Activated CD4-positive, alpha-beta T cell treated with anti-CD3 and anti-CD28 coated beads, Interleukin-2, amount 10 ng/mL, durations not matched to agents 7 days and 5 days (primary cell): ENCODE results near the gene ADGRV1. TPM values are rescaled to one million over a fixed set of nuclear protein-coding genes. Genes with fewer than 3 reads are reported as not detected.

ENCODE experiments used
- CTCF ChIA-PET: fragments of 350-600 bp; sonication (Branson Sonifier 250); formaldehyde crosslinking; loops from one replicate; lab custom pipeline; 2021; ENCODE audit warnings: antibody characterized with exemption; lab: Charles Lee
- POLR2A ChIA-PET: fragments of 350-600 bp; sonication (Branson Sonifier 250); formaldehyde crosslinking; loops from one replicate; lab custom pipeline; 2021; ENCODE audit warnings: antibody characterized with exemption; lab: Charles Lee
- DNase-seq: peaks from one replicate; pipeline ENCODE4 v3.0.0-alpha.2; 2020
- H3K27ac Mint-ChIP-seq: one replicate; pipeline ENCODE4 v1.8.0; 2021; ENCODE audit warnings: mild to moderate bottlenecking, moderate library complexity, mixed read lengths
- H3K27me3 Mint-ChIP-seq: one replicate; pipeline ENCODE4 v1.8.0; 2021; ENCODE audit warnings: mixed read lengths
- H3K36me3 Mint-ChIP-seq: one replicate; pipeline ENCODE4 v1.8.0; 2021; ENCODE audit warnings: low read depth, mixed read lengths
- H3K4me1 Mint-ChIP-seq: one replicate; pipeline ENCODE4 v1.8.0; 2021; ENCODE audit warnings: mixed read lengths
- H3K4me3 Mint-ChIP-seq: one replicate; pipeline ENCODE4 v1.8.0; 2021; ENCODE audit warnings: mild to moderate bottlenecking, moderate library complexity, mixed read lengths
- H3K9me3 Mint-ChIP-seq: one replicate; pipeline ENCODE4 v1.8.0; 2021; ENCODE audit warnings: mixed read lengths
- total RNA-seq, 2 experiments: library from RNA; stranded (reverse); gene quantifications; one replicate each; pipeline ENCODE4 v1.2.3, GENCODE V29; 2021

Gene ADGRV1
- total RNA-seq, 2 experiments from 2014 or later, result not detected

DNA sequence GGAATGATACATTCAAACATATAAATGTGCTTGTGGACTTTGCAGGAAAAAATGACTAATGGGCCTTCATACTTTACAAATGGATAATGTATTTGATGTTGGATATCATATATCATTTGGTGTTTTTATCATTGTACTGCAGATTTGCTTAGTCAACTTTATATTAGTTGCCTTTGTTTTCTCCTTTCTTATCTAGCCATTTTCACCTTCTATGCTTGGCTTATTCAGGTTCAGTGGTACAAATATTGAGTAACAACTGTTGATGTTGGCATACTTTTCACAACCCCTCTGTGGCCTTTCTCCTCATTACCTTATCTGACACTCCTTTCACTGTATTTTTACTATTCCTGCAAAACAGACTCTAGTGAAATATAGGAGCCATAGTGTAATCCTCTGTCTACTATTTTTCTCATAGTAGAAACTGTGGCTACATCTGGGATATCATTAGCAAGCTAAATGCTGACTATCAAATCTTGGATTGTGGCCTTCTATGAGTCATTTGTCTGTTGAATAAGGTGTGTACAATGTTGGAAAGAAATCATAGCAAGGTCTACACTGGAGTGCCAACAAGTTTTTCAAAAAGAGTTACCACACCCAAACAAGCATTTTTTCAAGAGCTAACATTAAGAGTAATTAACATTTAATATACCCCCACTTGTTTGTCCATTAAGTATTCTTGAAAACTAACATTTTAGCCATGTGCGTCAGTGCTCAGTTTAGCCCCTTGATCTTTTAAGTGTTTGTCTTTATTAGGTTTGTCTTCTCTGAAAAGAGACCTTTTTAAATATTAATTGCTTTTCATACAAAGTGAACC, 330.1 kb downstream of the ADGRV1 start:
- ChIA-PET POLR2A (no interaction called here), CTCF (interaction anchor here (1.1 kb wide), 1 partner anchor 9 kb away, joined by 3 read pairs; no protein-coding TSS in a partner anchor)
- H3K27ac Mint-ChIP-seq, result no peak overlapping the region
- H3K4me3 Mint-ChIP-seq, result no peak overlapping the region
- H3K4me1 Mint-ChIP-seq, result no peaks in the 10 kb centered on the region
- no peaks in the 10 kb centered on the region for H3K36me3 Mint-ChIP-seq
- DNase-seq, result no peak
- peaks cover 27% of the 10 kb centered on the region for H3K27me3 Mint-ChIP-seq
- no peaks in the 10 kb centered on the region for H3K9me3 Mint-ChIP-seq

DNA sequence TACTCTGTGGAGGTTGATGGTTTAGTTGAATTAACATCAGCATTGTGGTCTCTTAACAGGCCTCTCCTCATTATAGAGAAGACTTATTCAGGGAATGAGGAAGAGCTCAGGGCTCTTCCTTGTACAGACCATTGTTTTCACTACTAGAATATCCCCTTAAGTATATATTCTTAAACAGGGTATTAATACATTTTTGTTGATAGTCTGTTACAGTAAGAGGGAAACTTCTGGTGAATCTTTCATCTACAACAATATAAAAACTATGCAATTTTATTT, 330.7 kb downstream of the ADGRV1 start:
- H3K27ac Mint-ChIP-seq, result no peak overlapping the region
- H3K4me3 Mint-ChIP-seq, result no peak overlapping the region
- ChIA-PET CTCF (interaction anchor here (1.1 kb wide), 1 partner anchor 9 kb away, joined by 3 read pairs; no protein-coding TSS in a partner anchor), POLR2A (no interaction called here)
- H3K9me3 Mint-ChIP-seq, result no peaks in the 10 kb centered on the region
- no peak for DNase-seq
- H3K27me3 Mint-ChIP-seq, result peaks cover 22% of the 10 kb centered on the region
- H3K36me3 Mint-ChIP-seq, result no peaks in the 10 kb centered on the region
- H3K4me1 Mint-ChIP-seq, result no peaks in the 10 kb centered on the region

DNA sequence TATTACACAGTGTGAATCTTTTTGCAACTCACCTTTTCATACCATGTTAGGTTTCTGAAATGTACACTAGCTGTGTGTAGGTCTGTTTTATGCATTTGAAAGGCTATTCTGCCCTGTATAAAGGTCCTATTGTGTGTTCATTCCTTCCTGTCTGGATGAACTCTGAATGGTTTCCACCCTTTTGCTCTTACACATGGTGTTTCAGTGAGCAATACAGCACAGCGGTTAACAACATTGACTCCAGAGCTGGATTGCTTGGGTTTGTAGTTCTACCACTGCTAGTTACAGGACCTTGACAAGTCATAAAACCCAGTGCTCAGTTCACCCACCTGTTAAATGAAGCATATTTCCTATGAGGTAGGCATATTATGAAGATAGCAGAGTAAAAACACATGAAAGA, 331.6 kb downstream of the ADGRV1 start:
- no peaks in the 10 kb centered on the region for H3K9me3 Mint-ChIP-seq
- ChIA-PET POLR2A (no interaction called here), CTCF (interaction anchor here (1.1 kb wide), 1 partner anchor 10 kb away, joined by 3 read pairs; no protein-coding TSS in a partner anchor)
- H3K27me3 Mint-ChIP-seq, result peaks cover 22% of the 10 kb centered on the region
- H3K4me1 Mint-ChIP-seq, result no peaks in the 10 kb centered on the region
- no peak overlapping the region for H3K4me3 Mint-ChIP-seq
- DNase-seq, result no peak
- no peak overlapping the region for H3K27ac Mint-ChIP-seq
- H3K36me3 Mint-ChIP-seq, result no peaks in the 10 kb centered on the region

DNA sequence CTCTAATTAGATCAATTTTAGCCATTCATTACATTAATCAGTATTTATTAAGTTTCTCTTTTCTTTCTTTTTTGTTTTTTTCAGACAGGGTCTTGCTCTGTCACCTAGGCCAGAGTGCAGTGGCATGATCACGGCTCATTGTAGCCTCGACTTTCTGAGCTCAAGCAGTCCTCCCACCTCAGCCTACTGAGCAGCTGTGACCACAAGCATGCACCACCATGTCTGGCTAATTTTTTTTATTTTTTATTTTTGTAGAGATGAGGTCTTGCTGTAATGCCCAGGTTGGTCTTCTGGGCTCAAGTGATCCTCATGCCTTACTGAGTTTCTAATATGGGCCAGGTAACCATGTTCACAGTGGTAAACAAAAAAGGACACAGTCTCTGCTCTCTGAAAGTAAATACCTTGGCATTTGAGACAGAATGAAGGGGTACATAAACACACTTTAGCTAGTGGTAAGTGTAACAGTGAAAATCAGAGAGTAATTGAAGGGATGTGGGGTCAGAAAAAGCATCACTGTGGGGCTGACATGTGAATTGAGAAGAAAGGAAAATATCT, 336.3 kb downstream of the ADGRV1 start:
- Mint-ChIP-seq H3K9me3 (no peaks in the 10 kb centered on the region), H3K4me1 (no peaks in the 10 kb centered on the region), H3K4me3 (no peak overlapping the region), H3K27me3 (peaks cover 4% of the 10 kb centered on the region), H3K27ac (no peak overlapping the region), H3K36me3 (no peaks in the 10 kb centered on the region)
- ChIA-PET POLR2A (no interaction called here), CTCF (interaction anchor here (2.1 kb wide), 1 partner anchor 14 kb away, joined by 4 read pairs; no protein-coding TSS in a partner anchor)
- no peak for DNase-seq

DNA sequence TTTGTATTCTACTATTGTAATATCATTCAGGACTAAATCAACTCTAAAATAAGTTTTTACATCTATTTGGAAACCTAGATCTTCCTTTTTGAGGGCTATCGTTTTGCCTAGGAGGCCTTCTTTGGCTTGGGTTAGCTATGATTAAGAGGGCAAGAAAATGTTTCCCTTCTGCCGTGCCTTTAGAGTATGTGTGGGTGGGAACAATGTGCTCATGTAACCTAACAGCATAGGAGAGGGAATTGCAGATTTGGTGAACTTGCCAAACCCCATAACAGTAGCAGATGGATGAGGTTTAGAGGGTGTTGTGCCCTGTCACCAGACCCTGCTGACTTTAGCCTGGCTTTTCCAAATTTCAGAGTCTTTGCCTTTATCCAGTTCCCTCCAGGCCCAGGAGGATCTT, 339.0 kb downstream of the ADGRV1 start:
- H3K4me1 Mint-ChIP-seq, result no peaks in the 10 kb centered on the region
- no peaks in the 10 kb centered on the region for H3K36me3 Mint-ChIP-seq
- no peak for DNase-seq

DNA sequence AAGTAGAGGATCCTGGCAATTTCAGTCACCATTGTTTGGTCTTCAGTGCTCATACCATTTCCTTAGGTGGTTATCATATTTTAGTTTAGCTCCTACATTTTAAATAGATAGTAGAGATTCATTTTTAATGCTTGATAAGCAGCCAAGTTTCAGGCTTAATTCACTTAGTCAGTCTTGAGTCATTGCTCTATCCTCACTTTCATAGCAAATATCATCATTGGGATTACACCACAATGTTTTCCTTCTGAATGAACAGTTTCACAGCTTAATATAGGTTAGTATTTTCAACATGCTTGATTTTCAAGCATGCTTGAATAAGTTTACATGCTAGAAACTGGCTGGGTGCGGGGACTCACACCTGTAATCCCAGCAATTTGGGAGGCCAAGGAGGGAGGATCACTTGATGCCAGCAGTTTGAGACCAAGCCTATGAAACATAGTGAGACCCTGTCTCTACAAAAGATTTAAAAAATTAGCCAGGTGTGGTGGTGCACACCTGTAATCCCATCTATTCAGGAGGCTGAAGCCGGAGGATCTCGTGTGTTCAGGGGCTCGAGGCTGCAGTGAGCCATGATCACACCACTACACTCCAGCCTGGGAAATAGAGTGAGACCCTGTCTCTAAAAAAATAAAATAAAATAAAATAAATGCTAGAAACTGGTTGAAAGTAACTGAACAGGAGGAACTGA, 339.9 kb downstream of the ADGRV1 start:
- Mint-ChIP-seq H3K4me3 (no peak overlapping the region), H3K27me3 (peaks cover 3% of the 10 kb centered on the region), H3K9me3 (no peaks in the 10 kb centered on the region), H3K4me1 (no peaks in the 10 kb centered on the region), H3K27ac (no peak overlapping the region), H3K36me3 (no peaks in the 10 kb centered on the region)
- no peak for DNase-seq
- CTCF ChIA-PET, result no interaction called here
- POLR2A ChIA-PET, result no interaction called here

More for the DNA sequence above, 339.0 kb downstream of the ADGRV1 start:
- ChIA-PET POLR2A (no interaction called here), CTCF (no interaction called here)
- Mint-ChIP-seq H3K27me3 (peaks cover 7% of the 10 kb centered on the region), H3K4me3 (no peak overlapping the region), H3K9me3 (no peaks in the 10 kb centered on the region), H3K27ac (no peak overlapping the region)

DNA sequence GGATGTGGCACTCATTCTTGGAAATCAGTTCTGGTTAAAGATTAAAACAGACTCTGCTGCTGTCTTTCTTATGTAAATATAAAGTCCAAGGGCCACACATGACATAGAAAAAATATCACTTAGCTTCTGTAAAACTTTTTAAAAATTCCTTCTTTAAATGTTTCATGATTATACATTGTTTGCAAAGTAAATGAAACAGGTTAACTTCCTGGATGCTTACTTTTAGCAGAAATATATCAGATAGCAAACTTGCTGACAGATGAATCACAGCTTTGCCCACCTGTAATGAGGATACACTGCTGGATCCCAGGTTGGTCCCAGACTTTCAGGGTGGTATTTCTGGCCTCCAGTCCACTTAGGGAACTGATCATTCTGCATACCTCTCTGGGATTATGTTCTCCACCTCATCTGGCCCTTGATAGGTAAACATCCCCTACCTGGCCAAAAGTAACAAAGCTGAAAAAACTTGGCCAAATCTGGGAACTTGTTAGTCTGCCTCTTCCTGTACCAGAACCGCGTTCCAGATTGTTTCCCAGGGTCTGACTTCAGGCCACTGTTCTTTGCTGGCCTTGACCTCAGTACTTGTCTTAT, 340.5 kb downstream of the ADGRV1 start:
- peaks cover 3% of the 10 kb centered on the region for H3K27me3 Mint-ChIP-seq
- no peak overlapping the region for H3K4me3 Mint-ChIP-seq
- no peak overlapping the region for H3K27ac Mint-ChIP-seq
- CTCF ChIA-PET, result no interaction called here
- no peaks in the 10 kb centered on the region for H3K36me3 Mint-ChIP-seq
- POLR2A ChIA-PET, result no interaction called here
- no peaks in the 10 kb centered on the region for H3K9me3 Mint-ChIP-seq
- H3K4me1 Mint-ChIP-seq, result no peaks in the 10 kb centered on the region
- no peak for DNase-seq

DNA sequence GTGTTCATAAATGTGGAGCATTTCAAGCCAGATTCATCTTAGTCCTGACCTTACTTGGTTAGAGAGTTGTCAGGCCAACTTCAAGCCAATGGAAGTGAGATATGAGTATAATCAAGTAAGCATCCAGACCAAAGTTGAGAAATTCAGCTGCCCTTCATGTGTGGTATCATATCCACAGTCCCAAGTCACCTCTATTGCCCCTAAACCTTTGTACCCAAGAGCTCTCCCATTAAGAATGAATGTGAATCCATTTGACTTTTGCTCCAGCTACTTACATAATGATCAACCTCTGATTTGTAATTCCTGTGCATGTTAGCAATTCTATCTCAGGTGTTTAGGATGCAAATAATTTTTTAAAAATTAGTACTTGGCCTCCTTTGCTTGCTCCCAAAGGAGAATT, 342.7 kb downstream of the ADGRV1 start:
- no peaks in the 10 kb centered on the region for H3K36me3 Mint-ChIP-seq
- no peak overlapping the region for H3K4me3 Mint-ChIP-seq
- no peak overlapping the region for H3K27ac Mint-ChIP-seq
- peaks cover 13% of the 10 kb centered on the region for H3K27me3 Mint-ChIP-seq
- H3K4me1 Mint-ChIP-seq, result no peaks in the 10 kb centered on the region
- H3K9me3 Mint-ChIP-seq, result no peaks in the 10 kb centered on the region
- CTCF ChIA-PET, result no interaction called here
- POLR2A ChIA-PET, result no interaction called here
- DNase-seq, result no peak

DNA sequence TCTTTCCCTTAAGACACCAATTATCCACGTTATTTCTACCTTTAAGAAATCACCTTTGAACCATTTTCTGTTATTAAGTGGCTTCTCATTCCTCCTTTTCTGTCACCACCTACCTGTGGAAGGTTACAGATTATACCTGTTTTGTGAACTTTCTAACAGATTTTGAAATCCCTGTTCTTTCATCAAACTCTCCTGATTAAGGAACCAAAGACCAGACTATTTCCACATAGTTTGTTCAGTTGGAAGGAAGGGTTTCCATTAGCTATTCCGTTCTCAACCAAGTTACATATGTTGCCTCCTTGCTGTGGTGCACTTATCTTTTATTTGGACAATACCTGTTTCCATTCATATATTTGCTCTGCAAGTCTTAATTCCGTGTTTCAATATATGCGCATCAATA, 343.6 kb downstream of the ADGRV1 start:
- POLR2A ChIA-PET, result no interaction called here
- no peaks in the 10 kb centered on the region for H3K9me3 Mint-ChIP-seq
- H3K4me1 Mint-ChIP-seq, result no peaks in the 10 kb centered on the region
- peaks cover 15% of the 10 kb centered on the region for H3K27me3 Mint-ChIP-seq
- H3K4me3 Mint-ChIP-seq, result no peak overlapping the region
- no peak for DNase-seq
- CTCF ChIA-PET, result no interaction called here
- H3K36me3 Mint-ChIP-seq, result no peaks in the 10 kb centered on the region
- no peak overlapping the region for H3K27ac Mint-ChIP-seq

DNA sequence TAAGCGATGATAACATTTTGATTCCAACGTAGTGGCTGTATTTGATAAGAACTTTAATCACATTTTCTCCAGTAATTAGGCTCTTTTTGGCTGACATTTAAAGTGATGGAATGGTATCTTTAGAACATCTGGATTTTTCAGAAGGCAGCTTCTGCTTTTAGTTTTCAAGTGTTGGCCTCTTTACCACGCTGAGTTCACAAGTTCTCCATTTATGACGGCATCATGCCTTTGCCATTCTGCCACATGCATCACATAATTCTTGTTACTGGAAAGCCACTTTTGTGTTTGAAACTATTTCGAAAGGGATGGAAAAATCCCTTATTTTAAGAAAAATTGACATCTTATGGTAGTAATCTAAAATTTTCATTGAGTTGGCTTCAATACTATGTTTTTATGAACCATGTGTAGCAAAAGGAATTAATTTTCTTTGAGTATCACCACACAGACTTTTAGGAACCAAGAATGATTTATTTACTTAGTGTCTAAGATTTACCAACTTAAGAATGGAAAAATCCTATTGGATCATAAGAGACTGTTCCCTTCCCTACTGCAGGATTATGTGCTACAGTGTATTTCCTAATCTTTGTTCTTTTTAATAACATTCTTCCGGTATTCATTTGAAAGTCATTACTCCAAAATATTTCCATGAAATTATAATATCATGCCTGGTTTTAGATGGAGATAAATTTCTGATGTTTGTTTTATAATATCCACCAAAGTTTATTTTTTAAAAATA, 344.2 kb downstream of the ADGRV1 start:
- H3K9me3 Mint-ChIP-seq, result no peaks in the 10 kb centered on the region
- no peaks in the 10 kb centered on the region for H3K4me1 Mint-ChIP-seq
- POLR2A ChIA-PET, result no interaction called here
- no peaks in the 10 kb centered on the region for H3K36me3 Mint-ChIP-seq
- H3K27ac Mint-ChIP-seq, result no peak overlapping the region
- CTCF ChIA-PET, result no interaction called here
- DNase-seq, result no peak
- H3K27me3 Mint-ChIP-seq, result peaks cover 15% of the 10 kb centered on the region
- H3K4me3 Mint-ChIP-seq, result no peak overlapping the region

DNA sequence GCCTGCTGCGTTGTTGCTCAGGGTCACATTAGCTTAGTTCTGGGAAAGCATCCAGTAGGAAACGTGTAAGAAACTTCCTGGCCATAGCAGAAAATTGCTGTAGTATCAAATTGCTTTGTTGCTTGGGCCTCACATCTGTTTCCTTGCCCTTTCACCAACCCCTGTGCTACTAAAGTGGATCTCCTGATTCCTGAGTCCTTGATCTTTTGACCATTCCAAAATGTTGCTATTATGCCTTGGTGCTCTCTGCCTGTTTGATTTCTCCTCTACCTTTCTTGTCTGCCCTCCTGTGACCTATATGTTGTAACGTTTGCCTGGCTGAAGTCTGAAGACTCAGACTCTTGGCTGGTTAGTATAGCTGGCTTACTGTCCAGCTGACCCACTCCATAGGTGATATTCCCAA, 350.5 kb downstream of the ADGRV1 start:
- Mint-ChIP-seq H3K36me3 (no peaks in the 10 kb centered on the region), H3K4me1 (no peaks in the 10 kb centered on the region), H3K27me3 (peaks cover 14% of the 10 kb centered on the region), H3K27ac (no peak overlapping the region), H3K9me3 (no peaks in the 10 kb centered on the region), H3K4me3 (no peak overlapping the region)
- POLR2A ChIA-PET, result no interaction called here
- DNase-seq, result no peak
- CTCF ChIA-PET, result no interaction called here

DNA sequence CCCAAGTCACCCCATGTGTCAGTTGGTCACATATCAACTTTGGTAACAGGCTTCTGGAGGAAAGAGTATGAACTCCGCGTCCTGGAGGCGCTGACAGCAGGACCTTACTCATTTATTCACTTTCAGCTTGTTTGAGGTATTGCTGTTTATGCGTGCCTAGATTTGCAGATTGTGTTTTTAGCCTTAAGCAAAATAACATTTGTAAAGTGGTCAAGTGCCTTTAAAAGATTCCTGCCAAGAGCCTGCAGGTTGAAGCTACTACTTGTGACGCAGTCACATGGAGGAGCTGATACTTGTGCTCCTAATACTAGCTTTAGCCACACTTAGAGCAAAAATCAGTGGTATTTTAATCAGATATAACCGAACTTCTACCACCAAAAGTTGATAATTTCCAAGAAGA, 351.3 kb downstream of the ADGRV1 start:
- Mint-ChIP-seq H3K27me3 (peaks cover 10% of the 10 kb centered on the region), H3K9me3 (no peaks in the 10 kb centered on the region), H3K36me3 (no peaks in the 10 kb centered on the region), H3K4me1 (no peaks in the 10 kb centered on the region), H3K4me3 (no peak overlapping the region), H3K27ac (no peak overlapping the region)
- ChIA-PET POLR2A (no interaction called here), CTCF (no interaction called here)
- DNase-seq, result no peak
